PC-9 (cell line): ENCODE results near the gene CDKN3. TPM values are rescaled to one million over a fixed set of nuclear protein-coding genes. Genes with fewer than 3 reads are reported as not detected.
A peak's percentile ranks its signal among the peaks of the same experiment; 100 is the strongest.

ENCODE experiments used
- Bru-seq: library from RNA; stranded (reverse); fragments of 400-500 nt; gene quantifications from one replicate; lab custom pipeline; 2021; lab: Mats Ljungman, UMichigan
- BruChase-seq, 2 experiments: library from RNA; stranded (reverse); fragments of 400-500 nt; gene quantifications; one replicate each; lab custom pipeline; 2021; lab: Mats Ljungman, UMichigan
- BruUV-seq: library from RNA; stranded (reverse); fragments of 400-500 nt; replicated peaks from 2 replicates; lab custom pipeline; 2021; lab: Mats Ljungman, UMichigan
- CTCF ChIA-PET: fragments of 300-600 bp; sonication (Branson Sonifier 250); formaldehyde crosslinking; loops from one replicate; lab custom pipeline; 2022; ENCODE audit warnings: antibody characterized with exemption; lab: Charles Lee
- POLR2A ChIA-PET: fragments of 300-600 bp; sonication (Branson Sonifier 250); formaldehyde crosslinking; loops from one replicate; lab custom pipeline; 2022; ENCODE audit warnings: antibody characterized with exemption; ENCODE audit not compliant: unreplicated experiment; lab: Charles Lee
- DNase-seq, 2 experiments: peaks; one replicate each; pipeline versions ENCODE4 v3.0.0 to v3.0.0-alpha.2; 2015 to 2022; ENCODE audit warnings: mixed read lengths in 1 of 2
- H2AFZ ChIP-seq: fragments of 200-600 bp; sonication (generic); 2 replicates; pipeline ENCODE4 v1.8.1; 2017; ENCODE audit warnings: antibody characterized with exemption
- H3F3A ChIP-seq: fragments of 200-600 bp; sonication (generic); 2 replicates; pipeline ENCODE4 v1.8.1; 2017; ENCODE audit warnings: antibody characterized with exemption, mild to moderate bottlenecking, low read depth; ENCODE audit not compliant: insufficient read depth
- H3K27ac ChIP-seq: fragments of 200-600 bp; sonication (generic); 2 replicates; pipeline ENCODE4 v1.6.1; 2016; ENCODE audit warnings: mixed run types
- H3K27me3 ChIP-seq: fragments of 200-600 bp; sonication (generic); 2 replicates; pipeline ENCODE4 v1.6.1; 2016; ENCODE audit warnings: low read depth, mixed run types; ENCODE audit not compliant: insufficient read depth
- H3K36me3 ChIP-seq: fragments of 200-600 bp; sonication (generic); 2 replicates; pipeline ENCODE4 v1.6.1; 2016; ENCODE audit warnings: low read depth, mixed run types
- H3K4me1 ChIP-seq: fragments of 200-600 bp; sonication (generic); replicated peaks from 2 replicates; pipeline ENCODE4 v1.6.1; 2016; ENCODE audit warnings: mixed run types; ENCODE audit not compliant: insufficient read depth
- H3K4me2 ChIP-seq: fragments of 200-600 bp; sonication (generic); 2 replicates; pipeline ENCODE4 v1.6.1; 2017; ENCODE audit warnings: mixed run types
- H3K4me3 ChIP-seq: fragments of 200-600 bp; sonication (generic); 2 replicates; pipeline ENCODE4 v1.6.1; 2016; ENCODE audit warnings: mixed run types
- H3K79me2 ChIP-seq: fragments of 200-600 bp; sonication (generic); 2 replicates; pipeline ENCODE4 v1.6.1; 2017; ENCODE audit warnings: low read depth, mixed run types
- H3K9me2 ChIP-seq: fragments of 200-600 bp; sonication (generic); 2 replicates; pipeline ENCODE4 v1.8.1; 2017; ENCODE audit warnings: mild to moderate bottlenecking; ENCODE audit not compliant: insufficient read depth
- H3K9me3 ChIP-seq: fragments of 200-600 bp; sonication (generic); 2 replicates; pipeline ENCODE4 v1.8.1; 2016; ENCODE audit warnings: low read depth; ENCODE audit not compliant: insufficient read depth
- H4K20me1 ChIP-seq: fragments of 200-600 bp; sonication (generic); 2 replicates; pipeline ENCODE4 v1.8.1; 2017; ENCODE audit not compliant: insufficient read depth
- CTCF ChIP-seq: fragments of 200-600 bp; sonication (generic); conservative IDR thresholded peaks from 2 replicates; pipeline ENCODE4 v1.6.1; 2017; ENCODE audit warnings: mixed run types, antibody characterized with exemption, mild to moderate bottlenecking, moderate library complexity
- EZH2 ChIP-seq: fragments of 200-600 bp; sonication (generic); IDR thresholded peaks from 2 replicates; pipeline ENCODE4 v1.8.0; 2017; ENCODE audit warnings: antibody characterized with exemption, low read depth
- intact Hi-C: fragments of 100-400 bp; cut with micrococcal nuclease; formaldehyde crosslinking; loops from one replicate; pipeline ENCODE4 v1.10.0; 2022; ENCODE audit not compliant: unreplicated experiment
- long read RNA-seq: library from polyadenylated mRNA; stranded (forward); transcript quantifications from one replicate; pipeline ENCODE4 v2.0.0, GENCODE V29; 2022
- total RNA-seq: library from RNA; stranded (reverse); gene quantifications from 2 replicates; pipeline ENCODE4 v1.2.3, GENCODE V29; 2021

Gene CDKN3
- total RNA-seq (61.1 and 105 TPM in 2 replicates), Bru-seq, nascent RNA (percentile 89 among the genes with signal in this experiment), BruChase-seq, experiment 1, labeled RNA remaining after a 2-hour chase (percentile 65 among the genes with signal in this experiment), BruChase-seq, experiment 2, labeled RNA remaining after a 6-hour chase (percentile 72 among the genes with signal in this experiment)
- long read RNA-seq, transcript CDKN3-209 (9 exons, 938 nt): minor isoform, 7 of 235 reads
- long read RNA-seq, transcript CDKN3-202 (8 exons, 893 nt): major isoform, 164 of 235 reads
- long read RNA-seq, partial matches to known transcripts: 8 of 235 reads
- long read RNA-seq, other reads (novel, unspliced or antisense): 52 of 235 reads

- no peaks in the 10 kb centered on the region for H4K20me1 ChIP-seq
- peak within 1 kb of the TSS; percentile 91 for H3K4me2 ChIP-seq
- ChIA-PET POLR2A (interaction anchor here (0.6 to 0.7 kb wide), 9 partner anchors 22 to 1730 kb away, joined by 3 to 9 read pairs (median 5); no protein-coding TSS in a partner anchor), CTCF (interaction anchor here (0.5 to 0.7 kb wide), 2 partner anchors 168 to 504 kb away, joined by 3 to 4 read pairs; no protein-coding TSS in a partner anchor)
- H3K27ac ChIP-seq: 0 out of 2 replicates have a peak within 1 kb of the TSS, but pooled peaks have one; percentile 21
- peak; percentile 97 for DNase-seq
- peak within 1 kb of the TSS; percentile 96 for H3K4me3 ChIP-seq
- TF ChIP-seq CTCF (peak; percentile 64), EZH2 (no peak)
- H3K27me3 ChIP-seq: no peaks in the 10 kb centered on the region
- peaks cover 22% of the 10 kb centered on the region for H3K4me1 ChIP-seq
- no peaks in the 10 kb centered on the region for H3K9me3 ChIP-seq
- peaks cover 41% of the 10 kb centered on the region for H3K79me2 ChIP-seq
- no peaks in the 10 kb centered on the region for H3K9me2 ChIP-seq
- intact Hi-C loops: no loop called here
- peak within 1 kb of the TSS; percentile 98 for H2AFZ ChIP-seq
- no peaks in the 10 kb centered on the region for H3F3A ChIP-seq
- BruUV-seq: TSS peak; percentile 97
- H3K36me3 ChIP-seq: peaks cover 16% of the 10 kb centered on the region
Observed at GRCh38 chr14:54396493-54397335, at the start of gene CDKN3. TSS of gene CDKN3 (plus strand) at chr14:54397007. CDS start at chr14:54397069, 62 bp downstream.

- DNase-seq: no peak
- Histone ChIP-seq H2AFZ (no peak overlapping the region), H3K9me2 (no peaks in the 10 kb centered on the region), H3K79me2 (no peaks in the 10 kb centered on the region), H3K9me3 (no peaks in the 10 kb centered on the region; the same call in 1 of the 2 replicates), H3K27me3 (no peaks in the 10 kb centered on the region), H3K36me3 (no peaks in the 10 kb centered on the region), H3K4me3 (no peak overlapping the region), H3F3A (no peaks in the 10 kb centered on the region), H4K20me1 (no peaks in the 10 kb centered on the region), H3K4me2 (no peak overlapping the region), H3K27ac (no peak overlapping the region), H3K4me1 (peaks cover 4% of the 10 kb centered on the region)
- BruUV-seq: no TSS peak
- CTCF ChIA-PET: interaction anchor here (1.5 to 2.2 kb wide), 2 partner anchors 95 to 1051 kb away, joined by 6 to 7 read pairs; no protein-coding TSS in a partner anchor
- TF ChIP-seq EZH2: no peak
- TF ChIP-seq CTCF: no peak
- POLR2A ChIA-PET: no interaction called here
- intact Hi-C loops: loop anchor here (5.0 to 10.0 kb wide), 2 partner anchors 1050 to 1382 kb away; no protein-coding TSS in a partner anchor
Observed at GRCh38 chr14:54347044-54347443, 49.8 kb upstream of the CDKN3 start.
